NCI-H187 treated with DMSO at 0.1 percent for 48 hours (cell line): ENCODE data around the gene POGK.
A peak's percentile ranks its signal among the peaks of the same experiment; 100 is the strongest.
"Not testable (repeated sequence)": the region's sequence is repeated elsewhere in the genome, so short reads cannot be mapped to it uniquely, and the experiment has no call there.

Experiments used
- DNase-seq: peaks from one replicate; lab custom pipeline; 2025; lab: John Stamatoyannopoulos, UW

Gene POGK, protein sequence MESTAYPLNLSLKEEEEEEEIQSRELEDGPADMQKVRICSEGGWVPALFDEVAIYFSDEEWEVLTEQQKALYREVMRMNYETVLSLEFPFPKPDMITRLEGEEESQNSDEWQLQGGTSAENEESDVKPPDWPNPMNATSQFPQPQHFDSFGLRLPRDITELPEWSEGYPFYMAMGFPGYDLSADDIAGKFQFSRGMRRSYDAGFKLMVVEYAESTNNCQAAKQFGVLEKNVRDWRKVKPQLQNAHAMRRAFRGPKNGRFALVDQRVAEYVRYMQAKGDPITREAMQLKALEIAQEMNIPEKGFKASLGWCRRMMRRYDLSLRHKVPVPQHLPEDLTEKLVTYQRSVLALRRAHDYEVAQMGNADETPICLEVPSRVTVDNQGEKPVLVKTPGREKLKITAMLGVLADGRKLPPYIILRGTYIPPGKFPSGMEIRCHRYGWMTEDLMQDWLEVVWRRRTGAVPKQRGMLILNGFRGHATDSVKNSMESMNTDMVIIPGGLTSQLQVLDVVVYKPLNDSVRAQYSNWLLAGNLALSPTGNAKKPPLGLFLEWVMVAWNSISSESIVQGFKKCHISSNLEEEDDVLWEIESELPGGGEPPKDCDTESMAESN

GRCh38 chr1:166838766-166839599 lies at the start of gene POGK:
POGK (plus strand) TSS chr1:166839475; CDS start chr1:166840957, 1,482 bp downstream.
- DNase-seq, result peak; percentile 66

- no peak for DNase-seq
Observed at GRCh38 chr1:166796620-166797236, 42.5 kb upstream of the POGK start.

DNA sequence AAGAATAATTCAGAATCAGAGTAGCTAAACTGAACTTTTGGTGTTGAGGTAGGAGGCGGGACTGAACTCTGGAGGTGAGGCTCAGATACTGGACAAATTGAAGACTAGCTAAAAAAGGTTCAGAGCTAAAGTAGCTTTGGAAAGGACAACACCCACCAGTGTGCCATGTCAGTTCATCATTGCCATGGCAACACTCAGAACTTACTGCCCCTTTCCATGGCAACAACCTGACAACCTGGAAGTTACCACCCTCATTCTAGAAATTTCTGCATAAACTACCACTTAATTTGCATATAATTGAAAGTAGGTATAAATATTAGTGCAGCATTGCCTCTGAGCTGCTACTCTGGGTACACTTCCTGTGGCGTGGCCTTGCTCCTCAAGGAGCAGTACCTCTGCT lies 30.3 kb upstream of the POGK start:
- DNase-seq, result no peak

- no peak for DNase-seq
Observed at GRCh38 chr1:166811691-166812090, 27.6 kb upstream of the POGK start.

GRCh38 chr1:166813508-166814223 lies 25.6 kb upstream of the POGK start:
- DNase-seq, result no peak

GRCh38 chr1:166814611-166815010 lies 24.7 kb upstream of the POGK start:
- DNase-seq, result no peak

GRCh38 chr1:166819974-166820373 lies 19.3 kb upstream of the POGK start:
- no peak for DNase-seq

DNA sequence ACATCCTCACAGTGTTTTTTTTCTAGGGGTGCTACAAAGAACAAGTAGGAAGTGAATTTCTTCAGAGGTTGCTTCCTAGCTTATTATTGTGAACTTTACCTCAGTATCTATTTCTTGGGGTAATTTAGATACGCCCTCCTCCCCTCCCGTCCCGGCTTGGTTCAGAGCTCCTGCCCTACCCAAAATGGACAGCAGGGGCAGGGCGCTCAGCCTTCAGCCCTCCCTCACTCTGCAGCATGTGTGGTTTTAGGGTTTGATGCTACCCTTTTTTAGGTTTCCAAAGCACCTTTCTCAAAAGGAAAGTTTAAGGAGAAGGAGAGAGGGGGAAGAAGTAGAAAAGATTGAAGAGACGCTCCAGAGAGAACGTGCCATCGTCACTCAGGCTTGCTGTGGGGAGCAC lies 16.9 kb upstream of the POGK start:
- DNase-seq, result no peak

GRCh38 chr1:166827426-166827825 lies 11.8 kb upstream of the POGK start:
- no peak for DNase-seq

DNA sequence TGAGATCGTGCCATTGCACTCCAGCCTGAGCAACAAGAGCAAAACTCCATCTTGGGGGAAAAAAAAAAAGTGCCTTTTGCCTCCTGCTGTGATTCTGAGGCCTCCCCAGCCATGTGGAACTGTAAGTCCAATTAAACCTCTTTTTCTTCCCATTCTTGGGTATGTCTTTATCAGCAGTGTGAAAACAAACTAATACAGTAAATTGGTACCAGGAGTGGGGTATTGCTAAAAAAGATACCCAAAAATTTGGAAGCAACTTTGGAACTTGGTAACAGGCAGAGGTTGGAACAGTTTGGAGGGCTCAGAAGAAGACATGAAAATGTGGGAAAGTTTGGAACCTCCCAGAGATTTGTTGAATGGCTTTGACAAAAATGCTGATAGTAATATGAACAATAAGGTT lies 9.5 kb upstream of the POGK start:
- not testable (repeated sequence) for DNase-seq

DNA sequence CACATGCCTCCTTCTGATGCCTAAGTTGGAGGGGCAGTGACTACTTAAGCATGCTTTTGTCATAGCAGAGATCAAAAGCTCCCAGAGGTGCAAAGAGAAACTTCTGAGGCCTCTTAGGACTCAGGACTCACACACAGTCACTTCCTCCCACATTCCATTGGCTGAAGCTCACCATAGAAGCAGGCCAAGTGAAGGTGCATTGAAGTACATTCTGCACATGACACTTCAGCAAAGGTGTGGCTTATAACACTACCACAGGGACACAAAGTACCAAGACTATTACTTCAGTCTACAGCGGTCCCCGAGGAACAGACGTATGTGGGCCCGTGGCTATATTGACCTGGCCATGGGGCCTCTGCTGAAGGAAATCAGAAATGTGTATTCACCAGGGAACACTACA lies 2.5 kb upstream of the POGK start:
- no peak for DNase-seq

- no peak for DNase-seq
Observed at GRCh38 chr1:166839600-166840308, 479 bp downstream of the POGK start.

DNA sequence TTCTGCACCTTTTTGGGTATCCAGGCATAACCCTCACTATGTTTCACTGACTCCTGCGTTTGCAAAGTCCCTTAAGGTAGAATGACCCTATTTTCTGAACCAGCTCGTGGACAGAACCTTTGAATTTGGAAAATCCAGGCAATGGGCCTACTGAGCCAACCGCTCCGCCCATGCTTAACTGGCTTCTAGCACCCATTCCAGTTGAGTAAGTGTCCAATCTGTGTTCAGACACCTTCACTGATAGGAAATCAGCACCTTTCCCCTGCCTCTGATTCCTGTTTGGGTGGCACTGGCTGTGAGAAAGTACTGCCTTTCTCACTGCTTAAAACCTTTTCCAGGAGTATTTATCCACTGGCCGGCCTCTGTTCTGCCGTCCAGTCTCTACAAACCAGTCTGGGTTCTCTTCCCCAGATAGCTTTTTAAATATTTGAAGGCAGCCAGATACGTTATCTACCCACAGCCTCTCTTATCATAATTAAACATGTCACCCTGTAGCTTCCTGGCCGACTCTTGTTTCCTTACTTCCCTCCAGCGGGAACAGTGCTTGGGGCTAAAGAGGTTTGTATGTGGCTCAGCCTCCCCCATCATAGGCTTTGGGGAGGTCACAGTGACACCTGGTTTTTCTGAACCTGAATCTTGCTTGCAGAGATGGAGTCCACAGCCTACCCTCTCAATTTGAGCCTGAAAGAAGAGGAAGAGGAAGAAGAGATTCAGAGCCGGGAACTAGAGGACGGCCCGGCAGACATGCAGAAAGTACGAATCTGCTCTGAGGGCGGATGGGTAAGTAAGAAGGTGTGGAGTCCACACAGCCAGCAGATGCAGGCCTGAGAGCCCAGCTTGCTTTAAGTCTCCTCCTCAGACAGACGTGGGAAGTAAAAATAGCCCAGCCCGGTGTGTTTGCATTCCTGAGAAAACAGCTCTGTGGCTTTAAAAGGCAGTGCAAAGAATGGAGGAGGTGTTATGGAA lies 1.3 kb downstream of the POGK start:
- no peak for DNase-seq

- DNase-seq, result no peak
Observed at GRCh38 chr1:166843322-166843721, 4.0 kb downstream of the POGK start.

DNA sequence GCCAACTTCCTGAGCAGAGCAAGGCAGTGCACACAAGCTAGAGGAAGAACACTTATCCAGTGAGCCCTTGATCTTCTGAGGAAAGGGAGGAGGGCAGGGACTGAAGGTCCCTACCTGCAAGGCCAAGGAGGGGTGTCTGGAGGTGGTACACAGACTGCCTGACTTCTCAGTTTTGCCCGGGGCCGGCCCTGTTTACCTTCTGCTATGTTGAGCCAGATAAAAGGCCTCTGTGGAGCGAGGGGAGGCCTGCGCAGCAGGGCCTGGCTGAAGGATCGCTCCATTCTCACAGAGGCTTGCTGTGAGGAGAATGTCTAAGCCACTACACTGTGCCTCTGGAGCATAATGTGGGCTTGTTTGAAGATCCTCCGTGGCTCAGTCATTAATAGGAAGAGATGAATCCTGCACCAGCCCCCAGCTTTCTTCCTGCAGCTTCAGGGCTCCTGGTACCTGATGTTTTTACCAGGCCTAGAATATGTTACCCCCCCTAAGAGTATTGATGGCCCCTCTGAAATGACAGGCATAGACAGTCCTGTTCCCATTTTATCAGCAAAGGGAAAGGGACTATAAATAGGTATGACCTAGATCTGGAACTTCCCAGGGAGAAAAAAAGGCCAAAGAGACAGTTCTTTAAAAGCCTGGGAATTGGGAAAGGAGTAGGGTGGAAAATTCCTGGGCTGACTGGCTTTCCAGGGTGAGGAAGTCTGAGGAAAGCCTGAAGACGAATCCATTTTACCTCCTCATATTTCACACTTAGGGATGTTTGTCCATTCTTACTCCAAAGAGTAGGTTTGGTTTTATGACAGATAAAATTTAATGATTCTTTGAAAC lies 4.7 kb downstream of the POGK start:
- DNase-seq, result no peak

GRCh38 chr1:166844791-166845190 lies 5.5 kb downstream of the POGK start:
- DNase-seq, result no peak

DNA sequence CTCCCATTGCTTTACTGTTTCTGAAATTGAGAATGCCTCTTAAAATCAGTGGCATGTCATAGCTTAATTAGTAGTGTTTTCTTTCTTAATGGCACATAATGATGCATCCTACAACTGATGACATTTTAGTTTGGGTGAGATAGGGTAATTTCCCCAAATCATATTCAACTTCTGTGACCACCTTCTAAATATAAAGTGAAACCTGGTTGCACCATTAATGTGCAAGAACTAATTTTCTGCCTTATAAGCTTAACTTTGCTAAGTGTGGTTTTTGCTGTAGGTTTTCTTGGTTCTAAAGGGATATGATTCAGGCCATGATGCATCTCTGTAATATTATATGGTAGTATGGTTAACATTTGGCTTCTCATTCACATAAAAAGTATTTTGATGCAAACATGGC lies 8.9 kb downstream of the POGK start:
- DNase-seq, result no peak

DNA sequence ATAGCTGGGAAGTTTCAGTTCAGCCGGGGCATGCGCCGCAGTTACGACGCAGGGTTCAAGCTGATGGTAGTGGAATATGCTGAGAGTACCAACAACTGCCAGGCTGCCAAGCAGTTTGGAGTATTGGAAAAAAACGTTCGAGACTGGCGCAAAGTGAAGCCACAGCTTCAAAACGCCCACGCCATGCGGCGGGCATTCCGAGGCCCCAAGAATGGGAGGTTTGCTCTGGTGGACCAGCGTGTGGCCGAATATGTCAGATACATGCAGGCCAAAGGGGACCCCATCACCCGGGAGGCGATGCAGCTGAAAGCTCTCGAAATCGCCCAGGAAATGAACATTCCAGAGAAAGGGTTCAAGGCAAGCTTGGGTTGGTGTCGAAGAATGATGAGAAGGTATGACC lies 9.9 kb downstream of the POGK start:
- DNase-seq, result no peak

- no peak for DNase-seq
Observed at GRCh38 chr1:166852918-166853317, 13.6 kb downstream of the POGK start.
